Measurements from ENCODE around the gene ANKRD44.
A peak's percentile ranks its signal among the peaks of the same experiment; 100 is the strongest.

The ANKRD44 gene

GRCh38 chr2:197219636-197220035, 90.9 kb downstream of the ANKRD44 start:
- no peak overlapping the region for H3K27ac ChIP-seq
- DNase-seq (ENCODE audit: low spot score), result no peak
- no peak overlapping the region for H3K4me3 ChIP-seq
- TF ChIP-seq CTCF (IDR thresholded peaks at IDR 0.05), result no peak

DNA sequence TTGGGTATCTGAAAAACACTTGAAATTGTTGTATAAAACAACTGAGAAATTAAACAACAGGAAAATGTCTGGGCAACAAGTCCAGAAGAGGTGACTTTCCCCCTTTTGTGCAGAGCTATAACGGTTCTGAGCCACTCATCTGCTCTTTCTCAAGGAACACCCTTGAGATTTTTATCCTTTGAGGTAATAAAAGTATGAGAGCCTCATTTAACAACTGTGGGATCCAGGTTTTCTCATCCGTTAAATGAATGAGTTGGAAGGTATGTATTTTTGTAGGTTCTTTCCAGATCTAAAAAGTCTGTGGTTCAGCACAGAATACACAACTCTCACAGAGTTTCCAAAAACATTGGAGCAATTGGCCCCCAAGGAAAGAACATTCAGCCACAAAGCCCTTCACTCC, 93.0 kb downstream of the ANKRD44 start:
- no peak for DNase-seq (ENCODE audit: low spot score)
- no peak for TF ChIP-seq CTCF (IDR thresholded peaks at IDR 0.05)
- Histone ChIP-seq H3K4me3 (no peak overlapping the region), H3K27ac (no peak overlapping the region)

- H3K4me3 ChIP-seq, result no peak overlapping the region
- peak overlapping the region in 1 of 2 donors; percentile 20 for H3K27ac ChIP-seq
- no peak for DNase-seq (ENCODE audit: low spot score)
- no peak for TF ChIP-seq CTCF (IDR thresholded peaks at IDR 0.05)
These were observed 94.1 kb downstream of the ANKRD44 start for GRCh38 chr2:197216361-197216979.

DNA sequence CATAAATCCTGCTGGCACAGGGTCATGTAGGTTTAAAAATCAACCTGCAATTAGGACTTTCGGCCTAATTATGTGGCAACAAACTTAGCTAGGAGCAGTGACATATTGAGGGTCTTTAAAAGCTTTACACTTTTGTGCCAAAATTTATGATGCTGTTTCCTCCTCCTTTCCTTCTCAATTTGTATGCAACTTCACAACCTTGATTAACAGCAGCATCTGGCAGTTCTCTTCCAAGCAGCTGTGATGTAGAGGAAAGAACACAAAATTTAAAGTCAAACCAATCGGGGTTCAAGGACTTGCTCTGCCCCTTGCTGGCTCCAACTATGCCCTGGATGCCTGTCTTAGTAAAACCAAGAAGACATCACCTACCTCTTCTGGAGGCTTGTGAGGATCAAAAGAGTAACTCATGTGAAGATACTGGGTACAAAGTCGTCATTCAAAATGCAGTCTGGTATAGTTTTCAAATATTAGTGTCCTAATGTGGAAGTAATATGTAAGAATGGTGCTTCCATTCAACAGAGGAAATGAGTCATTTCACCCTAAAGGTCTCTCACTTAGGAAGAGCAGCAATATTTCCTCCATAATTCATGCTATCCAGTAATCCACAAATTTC, 94.7 kb downstream of the ANKRD44 start:
- TF ChIP-seq CTCF (IDR thresholded peaks at IDR 0.05), result no peak
- Histone ChIP-seq H3K27ac (peak overlapping the region in 1 of 2 donors; percentile 36), H3K4me3 (no peak overlapping the region)
- DNase-seq (ENCODE audit: low spot score), result no peak

- Histone ChIP-seq H3K27ac (peak overlapping the region; percentile 37 to 78), H3K4me3 (no peak overlapping the region)
- no peak for TF ChIP-seq CTCF (IDR thresholded peaks at IDR 0.05)
- no peak for DNase-seq (ENCODE audit: low spot score)
These were observed 98.0 kb downstream of the ANKRD44 start for GRCh38 chr2:197212344-197213262.

DNA sequence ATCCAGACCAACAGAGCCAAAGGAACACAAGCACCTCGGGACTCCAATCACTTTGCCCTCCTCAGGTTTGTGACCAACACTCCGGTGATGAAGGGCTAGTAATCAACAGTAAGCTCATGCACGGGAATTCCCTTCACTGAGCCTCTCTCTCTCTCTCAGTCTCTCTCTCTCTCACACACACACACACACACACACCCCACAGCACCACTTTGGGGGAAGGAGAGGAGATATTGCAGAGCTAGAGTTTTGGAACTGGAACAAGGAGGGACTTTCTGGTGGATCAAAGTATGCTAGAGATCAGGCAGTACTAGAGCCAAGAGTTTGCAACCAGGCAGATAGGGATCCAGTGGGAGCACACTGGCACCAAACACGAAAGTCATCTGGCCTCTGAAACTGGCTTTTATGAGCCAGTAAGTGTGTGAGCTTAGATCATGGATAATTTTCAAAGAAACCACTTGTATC, 98.7 kb downstream of the ANKRD44 start:
- peak overlapping the region in 1 of 2 donors; percentile 78 for H3K27ac ChIP-seq
- DNase-seq (ENCODE audit: low spot score), result no peak
- no peak for TF ChIP-seq CTCF (IDR thresholded peaks at IDR 0.05)
- no peak overlapping the region for H3K4me3 ChIP-seq

Measured in coronary artery (tissue), 2 donors.